ENCODE measurements around the gene MYO5B.

- TF ChIP-seq CTCF (IDR thresholded peaks at IDR 0.05; ENCODE audit: low read depth, low read length, missing input control) (peak; percentile 69), RAD21 (IDR thresholded peaks at IDR 0.05) (peak in 1 of 2 donors; percentile 46)
Observed at GRCh38 chr18:50194631-50195532, at the start of gene MYO5B.

Measured in liver (tissue), 3 donors.